Ishikawa (cell line): Measurements from ENCODE around the gene NEIL1.

Source experiments
- CEBPB ChIP-seq: IDR thresholded peaks from 2 replicates; pipeline ENCODE4 v1.6.1; 2012
- CREB1 ChIP-seq: IDR thresholded peaks from 2 replicates; pipeline ENCODE4 v1.6.1; 2012; ENCODE audit warnings: low read depth
- EGR1 ChIP-seq: IDR thresholded peaks from 2 replicates; pipeline ENCODE4 v1.6.1; 2012
- EP300 ChIP-seq: IDR thresholded peaks from 2 replicates; pipeline ENCODE4 v1.6.1; 2012; ENCODE audit warnings: borderline replicate concordance
- MAX ChIP-seq: IDR thresholded peaks from 2 replicates; pipeline ENCODE4 v1.6.1; 2012
- NFIC ChIP-seq: IDR thresholded peaks from 2 replicates; pipeline ENCODE4 v1.6.1; 2012
- RAD21 ChIP-seq: IDR thresholded peaks from 2 replicates; pipeline ENCODE4 v1.6.1; 2012; ENCODE audit warnings: low read depth
- TAF1 ChIP-seq: IDR thresholded peaks from 2 replicates; pipeline ENCODE4 v1.6.1; 2012; ENCODE audit warnings: low read depth, mild to moderate bottlenecking
- TCF12 ChIP-seq: IDR thresholded peaks from 2 replicates; pipeline ENCODE4 v1.6.1; 2012; ENCODE audit warnings: low read depth

GRCh38 chr15:75353604-75354003, 6.8 kb downstream of the NEIL1 start:
- TF ChIP-seq RAD21 (no peak), TCF12 (no peak), CREB1 (no peak), EP300 (no peak), MAX (no peak), EGR1 (no peak), NFIC (no peak), TAF1 (no peak), CEBPB (no peak)
